Measurements from ENCODE around the gene CWC22. TPM values are rescaled to one million over a fixed set of nuclear protein-coding genes. Genes with fewer than 3 reads are reported as not detected.

Gene CWC22
- 23.8 TPM for total RNA-seq

GRCh38 chr2:180006781-180007579 lies at the start of gene CWC22:
Gene CWC22 (minus strand): TSS chr2:180007297. CDS start chr2:179993341, 13,956 bp downstream.

Small RNAs within 50 kb of the gene (small RNA-seq; reads per million reads assigned to genes)
- gene RF00416 (ENCODE audit: low replicate concordance), result not detected

Other genes with a start within 250 kb of the CWC22 start
- gene ZNF385B, start 145.7 kb downstream of the CWC22 start, total RNA-seq, result 18.2 TPM

All from parietal lobe (tissue), 2 donors.